IMR-90 (cell line): ENCODE measurements around the gene SH3BP4.

Experiments
- CEBPB ChIP-seq: IDR thresholded peaks from 2 replicates; pipeline ENCODE4 v1.6.1; 2012; ENCODE audit warnings: low read depth, low read length, improper control_type of control experiment
- CHD1 ChIP-seq: IDR thresholded peaks from 2 replicates; pipeline ENCODE4 v1.6.1; 2012; ENCODE audit warnings: low read depth, low read length, improper control_type of control experiment
- MAFK ChIP-seq: IDR thresholded peaks from 2 replicates; pipeline ENCODE4 v1.6.1; 2012; ENCODE audit warnings: low read depth, low read length, improper control_type of control experiment
- MXI1 ChIP-seq: IDR thresholded peaks from 2 replicates; pipeline ENCODE4 v1.6.1; 2012; ENCODE audit warnings: low read depth, mild to moderate bottlenecking, low read length, moderate library complexity, borderline replicate concordance
- POLR2A ChIP-seq: IDR thresholded peaks from 2 replicates; pipeline ENCODE4 v1.6.1; 2012; ENCODE audit warnings: mild to moderate bottlenecking, low read depth, low read length
- RAD21 ChIP-seq: IDR thresholded peaks from 2 replicates; pipeline ENCODE4 v1.6.1; 2012; ENCODE audit warnings: low read length, improper control_type of control experiment
- RCOR1 ChIP-seq: IDR thresholded peaks from 2 replicates; pipeline ENCODE4 v1.6.1; 2012; ENCODE audit warnings: mild to moderate bottlenecking, low read length, improper control_type of control experiment; ENCODE audit not compliant: insufficient replicate concordance
- SMC3 ChIP-seq: fragments of 150-350 bp; IDR thresholded peaks from 2 replicates; pipeline ENCODE4 v1.6.1; 2016; ENCODE audit warnings: low read depth, mild to moderate bottlenecking, antibody characterized with exemption, low read length, moderate library complexity
- TF ChIP-seq, protein P1 (sequence below): conservative IDR thresholded peaks from 2 replicates; pipeline ENCODE4 v1.5.1; 2012; ENCODE audit warnings: mild to moderate bottlenecking, low read depth, low read length, improper control_type of control experiment
- TF ChIP-seq, protein P2 (sequence below): fragments of 150-350 bp; IDR thresholded peaks from 2 replicates; pipeline ENCODE4 v1.6.1; 2017; ENCODE audit warnings: mild to moderate bottlenecking, antibody characterized with exemption, low read length, low read depth
- TF ChIP-seq, protein P3 (sequence below): fragments of 150-350 bp; IDR thresholded peaks from 2 replicates; pipeline ENCODE4 v1.6.1; 2016; ENCODE audit warnings: low read depth, mild to moderate bottlenecking, low read length, moderate library complexity, borderline replicate concordance

DNA sequence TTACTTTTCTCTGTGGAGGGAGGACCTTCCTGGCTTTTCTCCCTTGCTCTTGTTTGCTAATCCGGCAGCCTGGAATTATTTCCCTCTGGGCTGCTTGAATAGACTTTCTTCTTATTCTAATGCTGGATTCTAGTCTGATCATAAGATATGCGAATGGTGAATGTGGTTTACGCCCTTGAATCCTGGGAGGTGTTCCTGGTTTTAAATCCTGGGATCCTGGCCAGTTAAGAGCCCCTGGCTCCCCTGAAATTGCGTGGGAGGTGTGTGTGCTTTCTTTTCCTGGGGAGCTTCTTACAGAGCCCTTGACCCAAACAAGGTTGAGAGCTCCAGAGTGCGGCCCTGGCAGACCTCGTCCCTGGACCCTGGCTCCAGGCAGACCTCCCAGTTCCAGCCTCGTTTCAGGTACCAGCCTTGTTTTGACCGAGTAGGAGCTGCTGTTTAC, 2.8 kb downstream of the SH3BP4 start:
- TF ChIP-seq, protein P1, sequence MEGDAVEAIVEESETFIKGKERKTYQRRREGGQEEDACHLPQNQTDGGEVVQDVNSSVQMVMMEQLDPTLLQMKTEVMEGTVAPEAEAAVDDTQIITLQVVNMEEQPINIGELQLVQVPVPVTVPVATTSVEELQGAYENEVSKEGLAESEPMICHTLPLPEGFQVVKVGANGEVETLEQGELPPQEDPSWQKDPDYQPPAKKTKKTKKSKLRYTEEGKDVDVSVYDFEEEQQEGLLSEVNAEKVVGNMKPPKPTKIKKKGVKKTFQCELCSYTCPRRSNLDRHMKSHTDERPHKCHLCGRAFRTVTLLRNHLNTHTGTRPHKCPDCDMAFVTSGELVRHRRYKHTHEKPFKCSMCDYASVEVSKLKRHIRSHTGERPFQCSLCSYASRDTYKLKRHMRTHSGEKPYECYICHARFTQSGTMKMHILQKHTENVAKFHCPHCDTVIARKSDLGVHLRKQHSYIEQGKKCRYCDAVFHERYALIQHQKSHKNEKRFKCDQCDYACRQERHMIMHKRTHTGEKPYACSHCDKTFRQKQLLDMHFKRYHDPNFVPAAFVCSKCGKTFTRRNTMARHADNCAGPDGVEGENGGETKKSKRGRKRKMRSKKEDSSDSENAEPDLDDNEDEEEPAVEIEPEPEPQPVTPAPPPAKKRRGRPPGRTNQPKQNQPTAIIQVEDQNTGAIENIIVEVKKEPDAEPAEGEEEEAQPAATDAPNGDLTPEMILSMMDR, result no peak
- TF ChIP-seq, protein P2, sequence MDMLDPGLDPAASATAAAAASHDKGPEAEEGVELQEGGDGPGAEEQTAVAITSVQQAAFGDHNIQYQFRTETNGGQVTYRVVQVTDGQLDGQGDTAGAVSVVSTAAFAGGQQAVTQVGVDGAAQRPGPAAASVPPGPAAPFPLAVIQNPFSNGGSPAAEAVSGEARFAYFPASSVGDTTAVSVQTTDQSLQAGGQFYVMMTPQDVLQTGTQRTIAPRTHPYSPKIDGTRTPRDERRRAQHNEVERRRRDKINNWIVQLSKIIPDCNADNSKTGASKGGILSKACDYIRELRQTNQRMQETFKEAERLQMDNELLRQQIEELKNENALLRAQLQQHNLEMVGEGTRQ, result no peak
- TF ChIP-seq POLR2A (no peak), RCOR1 (no peak), MXI1 (no peak), CHD1 (no peak), CEBPB (no peak), RAD21 (no peak), MAFK (no peak), SMC3 (no peak)
- TF ChIP-seq, protein P3, sequence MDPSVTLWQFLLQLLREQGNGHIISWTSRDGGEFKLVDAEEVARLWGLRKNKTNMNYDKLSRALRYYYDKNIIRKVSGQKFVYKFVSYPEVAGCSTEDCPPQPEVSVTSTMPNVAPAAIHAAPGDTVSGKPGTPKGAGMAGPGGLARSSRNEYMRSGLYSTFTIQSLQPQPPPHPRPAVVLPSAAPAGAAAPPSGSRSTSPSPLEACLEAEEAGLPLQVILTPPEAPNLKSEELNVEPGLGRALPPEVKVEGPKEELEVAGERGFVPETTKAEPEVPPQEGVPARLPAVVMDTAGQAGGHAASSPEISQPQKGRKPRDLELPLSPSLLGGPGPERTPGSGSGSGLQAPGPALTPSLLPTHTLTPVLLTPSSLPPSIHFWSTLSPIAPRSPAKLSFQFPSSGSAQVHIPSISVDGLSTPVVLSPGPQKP, result no peak
